GM21526 (cell line): ENCODE measurements around the gene INPP5A.

ENCODE experiments used
- ATAC-seq: cut with Tn5 transposase; IDR thresholded peaks from one replicate; pipeline ENCODE4 v1.9.1; 2021; ENCODE audit warnings: moderate library complexity; ENCODE audit not compliant: unreplicated experiment, low FRiP score

INPP5A gene

GRCh38 chr10:132652936-132653590 is 115.5 kb downstream of the INPP5A start:
- no peak for ATAC-seq

- no peak for ATAC-seq
Observed at GRCh38 chr10:132653721-132654120, 116.1 kb downstream of the INPP5A start.

- no peak for ATAC-seq
Observed at GRCh38 chr10:132654121-132654571, 116.6 kb downstream of the INPP5A start.

DNA sequence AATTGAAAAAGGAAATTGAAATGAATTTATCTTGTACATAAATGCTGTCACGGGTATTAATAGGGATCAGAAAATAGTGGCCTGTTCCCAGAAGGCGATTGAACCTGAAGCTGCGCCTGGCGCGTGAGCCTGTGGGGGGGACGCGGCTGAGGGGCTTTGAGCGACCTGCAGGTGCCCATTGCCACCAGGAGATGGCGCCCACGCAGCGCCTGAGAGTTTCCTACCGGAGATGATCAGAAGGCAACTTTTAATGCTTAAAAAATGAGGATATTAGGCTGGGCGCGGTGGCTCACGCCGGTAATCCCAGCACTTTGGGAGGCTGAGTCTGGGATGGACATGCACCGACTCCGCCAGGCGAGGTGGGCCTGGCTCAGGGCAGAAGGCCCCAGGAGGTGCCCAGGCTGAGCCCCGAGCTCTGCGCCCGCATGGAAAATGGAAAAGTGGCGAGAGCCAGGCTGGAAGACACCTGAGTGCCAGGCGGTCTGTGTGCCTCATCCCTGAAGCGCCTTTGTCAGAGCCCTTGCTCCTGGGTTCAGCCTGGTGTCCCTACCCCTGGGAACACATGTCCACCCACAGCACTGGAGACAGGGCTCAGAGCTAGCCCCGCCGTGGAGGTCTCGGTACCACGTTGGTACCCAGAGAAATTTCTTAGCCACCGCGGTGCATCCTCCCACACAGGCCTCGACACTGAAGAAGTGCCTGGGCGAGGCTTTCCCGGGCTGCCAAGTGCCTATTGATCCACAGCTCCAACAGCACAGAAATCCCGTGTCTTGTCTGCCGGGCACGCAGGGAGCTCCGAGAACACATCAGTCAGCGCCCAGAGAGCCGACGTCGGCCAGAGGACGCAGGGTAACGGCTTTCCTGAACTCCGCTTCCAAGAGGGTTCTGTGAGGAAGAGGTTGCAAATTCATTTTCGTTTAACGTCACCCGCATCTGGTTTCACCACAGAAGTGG is 117.4 kb downstream of the INPP5A start:
- ATAC-seq = no peak

DNA sequence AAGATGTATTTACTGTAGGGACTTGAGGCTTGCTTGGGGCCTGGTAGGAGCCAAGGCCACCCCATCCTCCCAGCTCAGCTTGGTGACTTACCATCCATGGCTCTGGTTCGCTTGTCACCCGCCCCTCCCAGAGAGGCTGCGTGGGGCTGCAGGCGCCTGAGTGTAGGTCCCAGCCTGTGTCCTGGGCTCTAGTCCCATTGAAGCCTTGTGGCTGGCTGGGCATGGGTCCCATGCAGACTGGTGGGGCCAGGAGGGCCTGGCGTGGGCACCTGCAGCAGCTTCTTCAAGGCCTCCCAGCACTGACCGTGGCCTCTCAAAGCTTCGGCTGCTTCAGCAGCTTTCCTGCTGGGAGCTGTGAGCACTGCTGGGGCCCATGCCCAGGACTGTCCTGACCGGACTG is 118.1 kb downstream of the INPP5A start:
- no peak for ATAC-seq

- no peak for ATAC-seq
Observed at GRCh38 chr10:132656283-132657126, 118.9 kb downstream of the INPP5A start.

DNA sequence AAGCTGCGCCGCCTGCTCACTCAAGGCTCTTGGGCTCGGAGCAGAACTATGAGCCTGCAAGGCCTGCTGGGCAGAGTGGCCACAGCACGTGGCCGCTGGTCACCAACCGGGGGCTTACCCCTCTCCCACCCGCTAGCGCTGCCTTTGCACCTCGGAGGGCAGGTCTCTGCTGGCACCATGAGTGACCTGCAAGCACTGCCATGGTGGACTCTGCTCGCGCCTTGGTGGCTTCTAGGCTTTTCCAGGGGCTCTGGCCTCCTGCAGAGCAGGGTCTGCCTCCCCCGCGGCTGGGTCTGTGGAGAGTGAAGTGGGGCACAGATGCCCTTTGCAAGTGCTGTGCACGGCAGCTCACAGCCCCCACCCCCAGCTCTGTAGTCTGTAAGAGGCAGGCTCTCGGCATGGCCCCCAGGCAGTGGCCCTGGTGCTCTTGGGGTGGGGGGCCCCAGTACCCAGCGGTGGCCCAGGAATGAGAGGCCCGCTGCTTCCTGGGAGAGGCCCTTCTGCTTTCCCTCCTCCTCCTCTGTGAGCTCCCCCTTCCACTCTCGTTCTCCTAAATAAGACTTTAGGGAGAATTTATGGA is 119.6 kb downstream of the INPP5A start:
- no peak for ATAC-seq

- no peak for ATAC-seq
Observed at GRCh38 chr10:132657748-132658147, 120.2 kb downstream of the INPP5A start.

DNA sequence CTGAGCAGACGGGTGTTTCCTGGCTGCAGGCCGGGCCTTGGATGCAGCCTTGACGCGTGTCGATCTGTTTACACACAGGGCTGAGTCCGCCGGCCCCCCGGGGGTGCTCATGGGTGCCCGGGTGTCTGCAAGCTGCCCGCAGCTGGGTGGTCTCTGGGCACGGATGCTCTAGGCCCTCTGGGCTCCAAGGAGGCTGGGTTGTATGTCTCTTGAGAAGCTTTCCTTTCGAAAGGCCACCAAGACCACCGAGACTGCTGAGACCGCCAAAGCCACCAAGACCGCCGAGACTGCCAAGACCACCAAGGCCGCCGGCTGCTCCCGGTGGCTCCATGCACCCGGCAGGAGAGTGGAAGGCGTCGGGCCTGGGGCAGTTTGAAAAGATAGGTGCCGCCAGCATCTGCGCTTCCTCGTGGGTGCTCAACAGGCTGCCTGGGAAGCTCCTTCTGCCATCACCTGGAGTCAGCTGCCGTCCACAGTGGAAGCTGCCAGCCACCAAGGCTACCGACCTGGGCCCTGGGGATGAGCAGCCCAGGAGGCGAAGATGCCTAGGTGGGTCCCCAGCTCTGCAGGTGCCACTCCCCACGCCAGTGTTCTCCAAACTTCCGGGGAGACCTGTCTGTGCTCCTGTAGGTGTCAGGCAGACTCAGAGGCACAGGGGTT is 121.1 kb downstream of the INPP5A start:
- ATAC-seq = no peak

- no peak for ATAC-seq
Observed at GRCh38 chr10:132659206-132660091, 121.9 kb downstream of the INPP5A start.

DNA sequence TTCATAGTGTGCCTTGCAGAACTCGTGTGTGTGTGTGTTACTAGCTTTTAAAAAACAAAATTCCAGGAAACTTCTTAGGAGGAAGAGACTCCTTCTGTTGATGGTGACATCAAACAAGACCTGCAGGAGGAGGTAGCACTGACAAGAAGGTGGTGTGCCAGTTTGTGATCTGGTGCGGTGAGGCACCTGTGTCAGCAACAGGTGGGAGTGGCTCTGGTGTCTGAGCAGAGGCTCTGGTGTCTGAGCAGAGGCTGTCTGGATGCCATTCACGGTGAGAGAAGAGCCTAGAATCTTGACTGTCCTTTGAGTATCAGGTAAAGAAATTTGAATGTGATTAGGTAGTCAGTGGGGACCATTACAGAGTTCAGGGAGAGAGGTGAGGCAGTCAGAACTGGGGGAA is 122.8 kb downstream of the INPP5A start:
- no peak for ATAC-seq

DNA sequence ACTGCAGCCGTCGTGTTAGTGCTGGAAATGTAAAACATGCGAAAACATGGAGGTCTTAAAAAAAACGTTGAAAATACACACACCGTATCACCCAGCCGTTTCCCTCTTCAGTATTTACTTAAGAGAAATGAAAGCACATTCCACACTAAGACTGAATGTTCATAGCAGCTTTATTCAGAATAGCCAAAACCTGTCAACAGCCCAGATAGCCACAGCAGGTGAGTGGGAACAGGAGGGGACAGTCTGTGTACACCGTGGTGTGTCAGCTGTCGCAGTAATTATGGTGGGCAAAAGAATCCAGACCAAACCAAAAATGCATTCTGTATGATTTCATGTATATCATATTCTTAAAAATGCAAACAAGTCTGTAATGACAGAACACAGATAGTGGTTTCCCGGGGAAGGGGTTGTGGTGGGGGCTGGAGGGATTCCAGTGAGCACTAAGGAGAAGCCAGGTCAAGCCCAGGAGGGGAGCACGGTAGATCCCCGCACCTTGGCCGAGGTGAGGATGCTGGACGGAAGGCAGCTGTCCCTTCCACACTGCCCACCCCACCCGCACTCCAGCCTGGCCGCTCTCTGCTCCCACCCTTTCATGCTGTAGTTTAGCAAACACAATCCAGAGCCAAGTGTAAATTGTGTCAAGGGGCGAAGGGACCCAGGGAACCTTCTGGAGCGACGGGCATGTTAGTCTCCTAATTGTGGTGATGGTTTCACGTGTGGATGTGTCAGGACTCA is 124.8 kb downstream of the INPP5A start:
- ATAC-seq = no peak

DNA sequence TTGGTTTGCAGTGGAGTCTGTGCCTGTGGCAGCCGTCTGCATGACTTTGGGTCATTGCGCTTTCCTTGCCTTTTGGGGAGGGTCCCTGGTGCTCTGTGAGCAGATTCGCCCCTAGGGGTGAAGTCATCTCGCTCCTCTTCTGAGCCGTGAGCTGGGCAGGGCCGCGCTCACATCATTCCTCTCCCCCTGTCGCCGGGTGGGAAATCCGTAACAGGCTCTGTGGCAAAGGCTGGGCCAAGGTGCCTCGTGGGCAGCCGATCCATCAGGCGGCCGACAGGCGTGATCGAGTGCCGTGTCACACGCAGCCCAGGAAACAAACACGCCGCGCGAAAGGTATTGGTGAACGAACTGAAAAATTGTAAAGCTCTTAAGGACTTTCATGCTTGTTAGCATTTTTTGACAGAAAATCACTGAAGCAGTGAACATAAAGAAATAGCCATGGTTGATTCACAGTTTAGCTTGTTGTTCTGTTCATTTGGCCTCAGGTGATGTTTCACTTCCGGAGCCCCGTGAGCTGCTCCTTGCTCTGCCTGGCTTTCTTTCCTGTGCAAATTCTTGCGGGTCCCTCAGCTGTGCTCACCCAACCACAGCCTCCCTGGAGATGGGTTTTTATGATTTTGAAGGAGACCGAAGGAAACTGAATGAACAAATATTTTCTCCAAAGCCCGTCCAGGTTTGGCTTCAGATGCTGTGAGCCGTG is 126.2 kb downstream of the INPP5A start:
- no peak for ATAC-seq

- ATAC-seq = no peak
Observed at GRCh38 chr10:132664407-132664806, 126.8 kb downstream of the INPP5A start.

DNA sequence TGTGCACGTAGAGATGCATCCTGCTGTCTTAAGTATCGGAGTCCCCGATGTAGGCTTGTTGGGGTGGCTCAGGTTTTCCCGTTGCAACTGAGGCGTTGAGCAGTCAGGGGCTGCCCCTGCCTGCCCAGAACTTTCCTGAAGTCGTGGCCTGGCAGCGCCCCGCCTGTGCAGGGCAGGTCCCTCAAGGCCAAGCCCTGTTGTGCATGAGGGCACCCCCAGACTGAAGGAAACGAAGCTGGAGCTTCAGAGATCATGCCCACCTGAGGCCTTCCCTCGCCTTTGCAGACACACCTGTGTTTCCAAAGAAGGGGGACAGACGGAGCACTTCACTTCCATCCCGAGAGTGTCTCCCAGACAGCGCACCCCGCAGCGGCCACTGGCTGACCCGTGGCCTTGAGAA is 127.3 kb downstream of the INPP5A start:
- no peak for ATAC-seq

GRCh38 chr10:132665946-132666704 is 128.5 kb downstream of the INPP5A start:
- no peak for ATAC-seq

DNA sequence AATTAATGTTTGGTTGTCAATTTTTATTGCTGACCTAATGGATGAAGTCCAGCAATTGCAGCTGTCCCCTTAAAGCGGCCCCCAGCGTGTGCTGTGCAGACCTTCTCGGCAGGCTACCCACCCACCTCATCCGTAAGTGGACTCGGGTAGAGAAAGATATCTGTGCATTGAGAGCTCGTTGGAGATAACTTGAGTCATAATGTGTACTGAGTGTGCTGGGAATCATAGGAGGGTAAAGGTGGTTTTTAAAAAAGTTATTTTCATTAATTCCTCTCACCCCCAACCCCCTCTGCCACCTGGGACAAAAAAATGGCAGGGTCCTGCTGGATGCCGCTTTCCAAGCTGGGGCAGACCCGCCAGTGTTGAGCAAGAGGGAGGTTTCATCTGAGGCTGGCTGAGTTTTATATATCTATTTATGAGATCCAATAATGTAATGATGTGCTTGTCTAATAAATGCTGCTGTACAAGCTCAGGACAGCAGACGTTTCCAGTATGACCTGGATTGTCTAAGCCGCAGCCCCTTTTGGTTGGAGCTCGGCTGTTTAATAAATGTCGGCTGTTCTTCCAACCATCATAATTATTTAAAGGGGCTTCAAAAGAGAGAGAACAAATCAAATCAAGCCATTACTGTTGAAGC is 129.2 kb downstream of the INPP5A start:
- no peak for ATAC-seq
